Bronchial epithelial cell (primary cell): ENCODE measurements around the gene SPACA1. TPM values are rescaled to one million over a fixed set of nuclear protein-coding genes. Genes with fewer than 3 reads are reported as not detected.

Source experiments
- DNase-seq: peaks from one replicate; pipeline ENCODE4 v3.0.0-alpha.2; 2010; ENCODE audit warnings: low read depth
- FAIRE-seq: peaks from 2 replicates; lab custom pipeline; 2011; peaks lifted over from hg19 to GRCh38; lab: Jason Lieb, UNC
- H3K27me3 ChIP-seq: 2 replicates; pipeline ENCODE4 v1.5.1; 2011; ENCODE audit warnings: low read length; ENCODE audit not compliant: control insufficient read depth, insufficient read depth
- H3K36me3 ChIP-seq: 2 replicates; pipeline ENCODE4 v1.5.1; 2011; ENCODE audit warnings: low read length; ENCODE audit not compliant: control insufficient read depth, insufficient read depth
- H3K4me3 ChIP-seq: 2 replicates; pipeline ENCODE4 v1.5.1; 2011; ENCODE audit warnings: mild to moderate bottlenecking, low read depth, low read length, control low read depth
- total RNA-seq: library from RNA; depleted of rRNA; stranded (reverse); fragments of >200 nt; gene quantifications from 2 replicates; pipeline ENCODE4 v1.2.1, GENCODE V29; 2014
- TF ChIP-seq, protein P1 (sequence below): IDR thresholded peaks from 2 replicates; pipeline ENCODE4 v1.5.1; 2011; ENCODE audit warnings: mild to moderate bottlenecking, moderate library complexity, low read length, control low read depth, inconsistent platforms; ENCODE audit not compliant: insufficient read depth, severe bottlenecking

Gene SPACA1
- total RNA-seq, 1 donor from 2014 or later = not detected

DNA sequence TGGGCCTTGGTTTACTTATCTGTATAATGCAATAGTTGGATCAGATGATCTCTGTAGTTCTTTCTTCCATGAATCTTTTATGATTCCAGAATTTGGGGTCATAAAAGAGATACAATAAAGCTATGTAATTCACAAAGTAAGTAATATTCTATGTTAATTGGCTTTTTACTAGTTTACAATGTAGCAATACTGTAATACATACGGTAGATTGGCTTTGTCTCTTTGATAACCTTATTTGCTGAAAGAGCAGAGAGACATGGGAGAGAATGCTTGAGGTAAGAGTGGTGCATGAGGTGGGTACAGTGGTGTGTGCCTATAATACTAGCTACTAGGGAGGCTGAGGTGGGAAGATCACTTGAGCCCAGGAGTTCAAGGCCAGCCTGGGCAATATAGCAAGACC, 14.7 kb downstream of the SPACA1 start:
- TF ChIP-seq, protein P1, sequence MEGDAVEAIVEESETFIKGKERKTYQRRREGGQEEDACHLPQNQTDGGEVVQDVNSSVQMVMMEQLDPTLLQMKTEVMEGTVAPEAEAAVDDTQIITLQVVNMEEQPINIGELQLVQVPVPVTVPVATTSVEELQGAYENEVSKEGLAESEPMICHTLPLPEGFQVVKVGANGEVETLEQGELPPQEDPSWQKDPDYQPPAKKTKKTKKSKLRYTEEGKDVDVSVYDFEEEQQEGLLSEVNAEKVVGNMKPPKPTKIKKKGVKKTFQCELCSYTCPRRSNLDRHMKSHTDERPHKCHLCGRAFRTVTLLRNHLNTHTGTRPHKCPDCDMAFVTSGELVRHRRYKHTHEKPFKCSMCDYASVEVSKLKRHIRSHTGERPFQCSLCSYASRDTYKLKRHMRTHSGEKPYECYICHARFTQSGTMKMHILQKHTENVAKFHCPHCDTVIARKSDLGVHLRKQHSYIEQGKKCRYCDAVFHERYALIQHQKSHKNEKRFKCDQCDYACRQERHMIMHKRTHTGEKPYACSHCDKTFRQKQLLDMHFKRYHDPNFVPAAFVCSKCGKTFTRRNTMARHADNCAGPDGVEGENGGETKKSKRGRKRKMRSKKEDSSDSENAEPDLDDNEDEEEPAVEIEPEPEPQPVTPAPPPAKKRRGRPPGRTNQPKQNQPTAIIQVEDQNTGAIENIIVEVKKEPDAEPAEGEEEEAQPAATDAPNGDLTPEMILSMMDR = no peak
- FAIRE-seq = no peak
- no peak overlapping the region for H3K4me3 ChIP-seq
- no peaks in the 10 kb centered on the region for H3K27me3 ChIP-seq
- no peaks in the 10 kb centered on the region for H3K36me3 ChIP-seq
- DNase-seq = no peak

DNA sequence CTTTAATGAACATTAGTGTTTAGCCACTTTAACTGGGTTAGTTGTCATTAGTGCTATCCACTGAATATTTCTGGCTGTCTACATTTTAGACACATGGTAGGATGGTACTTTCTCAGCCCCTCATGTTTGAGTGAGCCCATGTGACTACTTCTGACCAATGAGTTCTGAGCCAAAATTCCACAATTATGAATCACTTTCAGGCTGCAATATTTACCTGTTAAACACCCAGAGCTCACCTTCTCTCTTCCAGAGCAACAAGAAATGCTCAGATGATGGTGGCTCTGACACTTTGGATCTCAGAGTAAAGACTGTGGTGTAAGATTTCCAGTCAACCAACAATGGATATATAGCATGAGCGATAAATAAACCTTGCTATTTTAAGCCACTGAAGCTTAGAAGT, 24.8 kb downstream of the SPACA1 start:
- no peaks in the 10 kb centered on the region for H3K27me3 ChIP-seq
- no peak for FAIRE-seq
- DNase-seq = peak; percentile 21
- TF ChIP-seq, protein P1 = no peak
- H3K4me3 ChIP-seq = no peak overlapping the region
- H3K36me3 ChIP-seq = no peaks in the 10 kb centered on the region

DNA sequence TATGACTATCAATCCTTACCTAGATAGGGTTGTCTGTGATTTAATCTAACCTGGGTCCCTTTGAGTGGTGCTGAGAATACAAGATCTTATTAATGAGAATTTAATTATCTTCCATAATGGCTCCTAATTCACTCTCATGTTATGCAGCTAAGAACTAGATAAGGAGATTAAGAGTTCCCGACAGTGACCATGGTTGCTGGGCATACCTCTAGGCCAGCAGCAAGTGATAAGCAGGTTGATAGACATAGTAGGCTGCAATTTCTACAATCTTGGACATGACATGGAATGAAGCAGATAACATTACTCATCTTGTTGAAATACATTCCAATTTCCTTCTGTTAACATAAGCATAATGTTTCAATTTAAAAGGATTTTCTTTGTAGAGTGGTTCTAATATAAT, 27.1 kb downstream of the SPACA1 start:
- Histone ChIP-seq H3K36me3 (no peaks in the 10 kb centered on the region), H3K4me3 (no peak overlapping the region), H3K27me3 (no peaks in the 10 kb centered on the region)
- no peak for FAIRE-seq
- DNase-seq = no peak
- TF ChIP-seq, protein P1 = no peak

DNA sequence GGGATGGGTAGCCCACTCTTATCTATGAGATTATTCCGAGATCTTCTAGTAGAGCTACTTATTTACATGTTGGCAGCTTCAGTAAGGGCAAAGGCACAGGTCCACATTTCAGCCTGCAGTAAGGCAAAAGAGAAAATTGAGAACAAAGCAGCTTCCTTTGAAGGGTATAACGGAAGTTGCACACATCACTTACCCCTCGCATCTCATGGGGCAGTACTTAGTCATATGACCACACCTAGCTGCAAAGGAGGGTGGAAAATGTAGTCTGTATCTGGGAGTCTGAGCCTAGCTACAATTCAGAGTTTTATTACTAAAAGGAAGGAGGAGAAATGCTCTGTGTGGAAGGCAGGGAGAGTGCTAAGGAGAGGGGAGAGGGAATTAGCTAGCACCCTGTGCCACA, 29.7 kb downstream of the SPACA1 start:
- Histone ChIP-seq H3K27me3 (no peaks in the 10 kb centered on the region), H3K36me3 (no peaks in the 10 kb centered on the region), H3K4me3 (no peak overlapping the region)
- DNase-seq (no peak), FAIRE-seq (no peak)
- TF ChIP-seq, protein P1 = no peak

DNA sequence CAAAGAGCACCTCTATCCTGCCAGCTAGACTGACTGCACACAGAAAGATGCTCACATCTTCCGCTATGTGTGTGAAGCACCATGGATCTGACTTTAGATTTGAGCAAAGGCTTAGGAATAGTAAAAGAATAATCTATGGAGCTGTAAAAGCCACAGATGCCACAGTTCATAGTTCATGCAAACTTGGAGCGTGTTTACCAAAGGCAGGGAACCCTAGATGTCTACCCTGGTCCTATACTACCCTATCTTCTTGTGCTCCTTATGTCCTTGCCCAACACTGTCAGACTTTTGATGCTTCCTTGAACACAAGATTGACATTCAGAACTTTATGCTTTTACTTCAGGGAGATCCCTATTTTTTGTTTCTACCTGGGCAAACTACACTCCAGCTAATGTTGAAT, 39.2 kb downstream of the SPACA1 start:
- DNase-seq = no peak
- TF ChIP-seq, protein P1 = no peak
- FAIRE-seq = no peak
- no peak overlapping the region for H3K4me3 ChIP-seq
- no peaks in the 10 kb centered on the region for H3K27me3 ChIP-seq
- no peaks in the 10 kb centered on the region for H3K36me3 ChIP-seq

DNA sequence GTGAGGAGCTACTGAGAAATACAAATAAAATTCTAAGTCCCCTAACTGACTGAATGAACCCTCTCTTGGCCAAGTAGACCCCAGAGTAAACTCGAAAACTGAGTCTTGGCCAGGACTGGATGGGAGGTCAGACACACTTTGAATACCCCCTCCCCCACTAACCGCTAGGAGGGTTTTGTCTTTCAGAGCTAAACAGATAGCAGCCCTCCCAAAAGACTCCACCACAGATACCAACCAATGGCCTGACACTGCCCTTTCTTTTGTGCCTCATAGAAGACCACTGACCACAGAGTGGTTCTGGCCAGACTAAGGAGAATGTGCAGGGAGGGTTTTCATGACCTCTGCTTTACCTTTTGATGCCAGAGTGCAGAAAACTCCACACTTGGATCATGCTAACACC, 42.1 kb downstream of the SPACA1 start:
- TF ChIP-seq, protein P1 = no peak
- FAIRE-seq (peak; percentile 13), DNase-seq (no peak)
- Histone ChIP-seq H3K36me3 (no peaks in the 10 kb centered on the region), H3K4me3 (no peak overlapping the region), H3K27me3 (no peaks in the 10 kb centered on the region)
